SK-N-SH (cell line): ENCODE results near the gene DRG1. TPM values are rescaled to one million over a fixed set of nuclear protein-coding genes. Genes with fewer than 3 reads are reported as not detected.

Experiments
- CTCF ChIA-PET: fragments of 300-600, 350-600 bp; formaldehyde crosslinking; extraction: SDS; loops from one replicate; lab custom pipeline; 2021; lab: Yijun Ruan, JAX
- POLR2A ChIA-PET: fragments of 350-600 bp; sonication (Branson Sonifier 250); formaldehyde crosslinking; extraction: SDS; loops from one replicate; lab custom pipeline; 2020; ENCODE audit warnings: antibody characterized with exemption, inconsistent platforms; lab: Yijun Ruan, JAX
- DNase-seq: peaks from one replicate; pipeline ENCODE4 v3.0.0; 2012
- H2AFZ ChIP-seq: fragments of 200-600 bp; sonication (generic); 2 replicates; pipeline ENCODE4 v1.8.1; 2016; ENCODE audit warnings: antibody characterized with exemption, mild to moderate bottlenecking, low read depth
- H3F3A ChIP-seq: fragments of 200-600 bp; sonication (generic); replicated peaks from 2 replicates; pipeline ENCODE3; 2016; ENCODE audit warnings: antibody characterized with exemption, mild to moderate bottlenecking; ENCODE audit not compliant: insufficient read depth
- H3K27ac ChIP-seq, 2 experiments: fragments of 200-500 bp in 1 of 2; fragments of 200-600 bp in 1 of 2; sonication (Bioruptor generic) in 1 of 2; sonication (generic), shearing (Covaris generic) in 1 of 2; 2 replicates each; pipeline versions ENCODE4 v1.5.1 to v1.6.1; 2014 to 2016; ENCODE audit warnings: low read depth in 2 of 2, inconsistent platforms in 1 of 2, low read length in 1 of 2, mild to moderate bottlenecking in 1 of 2, mixed read lengths in 1 of 2
- H3K27me3 ChIP-seq: fragments of 200-600 bp; sonication (generic), shearing (Covaris generic); 2 replicates; pipeline ENCODE4 v1.6.1; 2016; ENCODE audit warnings: mixed run types; ENCODE audit not compliant: insufficient read depth
- H3K36me3 ChIP-seq, 2 experiments: fragments of 200-500 bp in 1 of 2; fragments of 200-600 bp in 1 of 2; sonication (Bioruptor generic) in 1 of 2; sonication (generic) in 1 of 2; replicated peaks in 1 of 2; 2 replicates each; pipeline versions ENCODE3 to v1.5.1; 2014 to 2016; ENCODE audit warnings: low read length in 1 of 2, mild to moderate bottlenecking in 1 of 2; ENCODE audit not compliant: insufficient read depth in 2 of 2, control insufficient read depth in 1 of 2
- H3K4me1 ChIP-seq, 2 experiments: fragments of 200-500 bp in 1 of 2; fragments of 200-600 bp in 1 of 2; sonication (Bioruptor generic) in 1 of 2; sonication (generic), shearing (Covaris generic) in 1 of 2; 2 replicates each; pipeline versions ENCODE4 v1.5.1 to v1.6.1; 2014 to 2016; ENCODE audit warnings: low read depth in 1 of 2, low read length in 1 of 2, mixed run types in 1 of 2; ENCODE audit not compliant: insufficient read depth in 2 of 2, control insufficient read depth in 1 of 2
- H3K4me2 ChIP-seq: fragments of 200-600 bp; sonication (generic), shearing (Covaris generic); 2 replicates; pipeline ENCODE4 v1.6.1; 2017; ENCODE audit warnings: mixed run types
- H3K4me3 ChIP-seq, 2 experiments: fragments of 200-500 bp in 1 of 2; fragments of 200-600 bp in 1 of 2; sonication (Bioruptor generic) in 1 of 2; sonication (generic), shearing (Covaris generic) in 1 of 2; 2 replicates each; pipeline versions ENCODE4 v1.5.1 to v1.8.1; 2014 to 2016; ENCODE audit warnings: low read depth in 2 of 2, inconsistent platforms in 1 of 2, low read length in 1 of 2, mild to moderate bottlenecking in 1 of 2, mixed read lengths in 1 of 2, moderate library complexity in 1 of 2
- H3K79me2 ChIP-seq: fragments of 200-600 bp; sonication (generic); 2 replicates; pipeline ENCODE4 v1.8.1; 2017; ENCODE audit warnings: mild to moderate bottlenecking; ENCODE audit not compliant: insufficient read depth
- H3K9ac ChIP-seq: fragments of 200-600 bp; sonication (generic); 2 replicates; pipeline ENCODE4 v1.6.1; 2017; ENCODE audit warnings: mixed run types
- H3K9me2 ChIP-seq: fragments of 200-600 bp; sonication (generic); 2 replicates; pipeline ENCODE4 v1.6.1; 2017; ENCODE audit warnings: mixed run types
- H3K9me3 ChIP-seq: fragments of 200-600 bp; sonication (generic); 2 replicates; pipeline ENCODE4 v1.6.1; 2017; ENCODE audit warnings: mixed run types, mild to moderate bottlenecking, moderate library complexity
- H4K20me1 ChIP-seq: fragments of 200-600 bp; sonication (generic); 2 replicates; pipeline ENCODE4 v1.6.1; 2017; ENCODE audit warnings: mild to moderate bottlenecking, mixed run types; ENCODE audit not compliant: insufficient read depth
- EP300 ChIP-seq, 2 experiments: IDR thresholded peaks; 2 replicates each; pipeline versions ENCODE4 v1.4.0 to v1.6.1; 2012; ENCODE audit warnings: borderline replicate concordance in 1 of 2, low read depth in 1 of 2, low read length in 1 of 2
- EZH2phosphoT487 ChIP-seq: fragments of 200-600 bp; sonication (generic); IDR thresholded peaks from 2 replicates; pipeline ENCODE4 v1.6.1; 2017; ENCODE audit warnings: low read depth, mixed run types, mild to moderate bottlenecking, antibody characterized with exemption, moderate library complexity, borderline replicate concordance
- FOSL2 ChIP-seq: IDR thresholded peaks from 2 replicates; pipeline ENCODE4 v1.4.0; 2012; ENCODE audit warnings: low read depth, mild to moderate bottlenecking, moderate library complexity, borderline replicate concordance
- FOXM1 ChIP-seq: IDR thresholded peaks from 2 replicates; pipeline ENCODE4 v1.4.0; 2012; ENCODE audit warnings: low read depth, mild to moderate bottlenecking
- GABPA ChIP-seq: IDR thresholded peaks from 2 replicates; pipeline ENCODE4 v1.4.0; 2012; ENCODE audit warnings: low read depth, mild to moderate bottlenecking
- GATA2 ChIP-seq: sonication (generic); formaldehyde crosslinking; IDR thresholded peaks from 2 replicates; pipeline ENCODE4 v1.5.0; 2020; ENCODE audit warnings: mild to moderate bottlenecking, missing genetic modification reagents
- MEF2A ChIP-seq: IDR thresholded peaks from 2 replicates; pipeline ENCODE4 v1.4.0; 2012; ENCODE audit warnings: low read depth, borderline replicate concordance
- MXI1 ChIP-seq: IDR thresholded peaks from 2 replicates; pipeline ENCODE4 v1.6.1; 2012; ENCODE audit warnings: mild to moderate bottlenecking, low read depth, low read length, improper control_type of control experiment
- NFIC ChIP-seq: IDR thresholded peaks from 2 replicates; pipeline ENCODE4 v1.4.0; 2012; ENCODE audit warnings: borderline replicate concordance
- POLR2AphosphoS5 ChIP-seq: IDR thresholded peaks from 2 replicates; pipeline ENCODE4 v1.6.1; 2012; ENCODE audit warnings: low read depth, low read length
- RAD21 ChIP-seq: IDR thresholded peaks from 2 replicates; pipeline ENCODE4 v1.6.1; 2012; ENCODE audit warnings: mild to moderate bottlenecking, low read length
- RCOR1 ChIP-seq: fragments of 150-350 bp; IDR thresholded peaks from 2 replicates; pipeline ENCODE4 v1.6.1; 2017; ENCODE audit warnings: antibody characterized with exemption, low read length
- RFX5 ChIP-seq: IDR thresholded peaks from 2 replicates; pipeline ENCODE4 v1.6.1; 2012; ENCODE audit warnings: mild to moderate bottlenecking, improper control_type of control experiment, low read length
- RXRA ChIP-seq: IDR thresholded peaks from 2 replicates; pipeline ENCODE4 v1.4.0; 2012; ENCODE audit warnings: low read depth, mild to moderate bottlenecking, borderline replicate concordance
- SMC3 ChIP-seq: IDR thresholded peaks from 2 replicates; pipeline ENCODE4 v1.6.1; 2012; ENCODE audit warnings: low read depth, low read length, improper control_type of control experiment
- TAF1 ChIP-seq: IDR thresholded peaks from 2 replicates; pipeline ENCODE4 v1.6.1; 2012; ENCODE audit warnings: low read depth, mild to moderate bottlenecking, low read length, moderate library complexity, borderline replicate concordance
- TCF12 ChIP-seq: IDR thresholded peaks from 2 replicates; pipeline ENCODE4 v1.4.0; 2012
- USF1 ChIP-seq: IDR thresholded peaks from 2 replicates; pipeline ENCODE4 v1.4.0; 2012; ENCODE audit warnings: low read depth, borderline replicate concordance
- YY1 ChIP-seq: IDR thresholded peaks from 2 replicates; pipeline ENCODE4 v1.4.0; 2012; ENCODE audit warnings: low read depth, mild to moderate bottlenecking
- ZBTB33 ChIP-seq: IDR thresholded peaks from 2 replicates; pipeline ENCODE4 v1.4.0; 2012; ENCODE audit warnings: low read depth, borderline replicate concordance
- whole genome bisulfite sequencing: methylation state at CpG from one replicate; pipeline ENCODE4 v1.1.6; 2017; ENCODE audit warnings: low lambda C conversion rate; 5-methylcytosine and 5-hydroxymethylcytosine counted together
- polyA plus RNA-seq, 3 experiments: library from polyadenylated mRNA; depleted of rRNA; stranded (reverse); fragments of >200 nt; gene quantifications; 2 replicates each; pipeline ENCODE4 v1.2.3, GENCODE V29; 2012

Gene DRG1
- polyA plus RNA-seq, 1 of the 3 experiments (the other 2 are of a cell fraction) = 56.3 TPM

GRCh38 chr22:31431950-31432349 is 32.5 kb downstream of the DRG1 start:
- peaks cover 21% of the 10 kb centered on the region; the same call in 1 of the 2 replicates for H3K79me2 ChIP-seq
- no peak overlapping the region for H3K4me2 ChIP-seq
- no peaks in the 10 kb centered on the region for H3K27me3 ChIP-seq
- H4K20me1 ChIP-seq = no peaks in the 10 kb centered on the region
- H3K9ac ChIP-seq = no peak overlapping the region
- DNase-seq = no peak
- H3K9me3 ChIP-seq = no peaks in the 10 kb centered on the region
- H2AFZ ChIP-seq = no peak overlapping the region
- H3K27ac ChIP-seq = no peak overlapping the region
- CTCF ChIA-PET = interaction anchor here (0.5 to 1.5 kb wide), 2 partner anchors 11 to 528 kb away, joined by 3 read pairs; no protein-coding TSS in a partner anchor
- no peak for TF ChIP-seq YY1
- no peak for TF ChIP-seq TAF1
- TF ChIP-seq RCOR1 = no peak
- no peak for TF ChIP-seq EZH2phosphoT487
- H3K4me1 ChIP-seq = no peaks in the 10 kb centered on the region
- WGBS = 97% methylated on average over 5 of the region's 5 CpGs
- peaks cover 46 to 72% of the 10 kb centered on the region in 2 experiments for H3K36me3 ChIP-seq
- no peak overlapping the region for H3K4me3 ChIP-seq
- POLR2A ChIA-PET = no interaction called here
- H3F3A ChIP-seq = peaks cover 10% of the 10 kb centered on the region
- H3K9me2 ChIP-seq = no peaks in the 10 kb centered on the region

DNA sequence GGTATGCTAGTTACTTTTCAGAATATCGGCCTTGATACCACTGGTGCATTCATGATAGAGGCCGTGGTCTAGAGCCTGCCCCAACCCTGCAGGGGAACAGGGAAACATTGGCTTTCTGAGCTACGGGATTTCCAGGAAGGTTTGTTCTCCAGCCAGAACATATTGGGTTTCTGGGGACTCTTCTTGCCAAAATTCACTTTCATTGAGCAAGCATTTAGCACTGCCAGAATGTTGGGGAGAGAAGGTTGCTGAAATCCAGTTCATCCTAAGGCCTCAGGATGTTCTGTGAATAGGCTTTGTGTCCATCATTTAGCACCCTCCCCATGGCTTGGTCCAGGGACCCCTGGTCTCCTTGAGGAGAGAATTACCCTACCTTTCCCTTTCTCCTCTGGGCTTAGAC is 36.7 kb downstream of the DRG1 start:
- POLR2A ChIA-PET = no interaction called here
- no peak overlapping the region for H3K27ac ChIP-seq

More for the DNA sequence above, 36.7 kb downstream of the DRG1 start:
- no peak for DNase-seq
- H3F3A ChIP-seq = peaks cover 13% of the 10 kb centered on the region
- CTCF ChIA-PET = no interaction called here
- no peaks in the 10 kb centered on the region for H3K9me2 ChIP-seq
- H3K4me2 ChIP-seq = no peak overlapping the region
- no peaks in the 10 kb centered on the region for H3K4me1 ChIP-seq
- no peak overlapping the region for H3K9ac ChIP-seq
- H3K9me3 ChIP-seq = no peaks in the 10 kb centered on the region
- H3K27me3 ChIP-seq = no peaks in the 10 kb centered on the region
- TF ChIP-seq MEF2A = no peak
- no peak for TF ChIP-seq POLR2AphosphoS5
- no peak for TF ChIP-seq EZH2phosphoT487
- TF ChIP-seq GATA2 (CRISPR knock-in tag) = no peak
- no peak for TF ChIP-seq SMC3
- no peak for TF ChIP-seq FOSL2
- TF ChIP-seq MXI1 = no peak
- no peak for TF ChIP-seq FOXM1
- no peak for TF ChIP-seq RFX5
- no peak for TF ChIP-seq RCOR1
- TF ChIP-seq GABPA = no peak
- TF ChIP-seq TCF12 = no peak
- TF ChIP-seq RXRA = no peak
- TF ChIP-seq EP300 (IDR thresholded peaks at IDR 0.05; ENCODE audit: borderline replicate concordance in 1 of 2, low read depth in 1 of 2, low read length in 1 of 2) = no peak
- TF ChIP-seq RAD21 = no peak
- no peak for TF ChIP-seq USF1
- no peak for TF ChIP-seq ZBTB33
- no peak for TF ChIP-seq NFIC
- TF ChIP-seq TAF1 = no peak
- H3K79me2 ChIP-seq = peaks cover 3% of the 10 kb centered on the region; the same call in 1 of the 2 replicates
- peaks cover 66 to 67% of the 10 kb centered on the region in 2 experiments for H3K36me3 ChIP-seq
- H4K20me1 ChIP-seq = no peaks in the 10 kb centered on the region
- no peak overlapping the region for H2AFZ ChIP-seq
- no peak overlapping the region for H3K4me3 ChIP-seq
- 100% methylated on average over 3 of the region's 3 CpGs for WGBS
